22Rv1 (cell line): ENCODE results near the gene POLA1.

Source experiments
- CTCF ChIP-seq: fragments of 450-650 bp; IDR thresholded peaks from 2 replicates; pipeline ENCODE4 v1.5.1; 2017; ENCODE audit warnings: mild to moderate bottlenecking
- ZFX ChIP-seq: fragments of 450-650 bp; IDR thresholded peaks from 2 replicates; pipeline ENCODE4 v1.6.1; 2017; ENCODE audit warnings: antibody characterized with exemption, borderline replicate concordance

- TF ChIP-seq CTCF (no peak), ZFX (no peak)
These were observed 134.4 kb downstream of the POLA1 start for GRCh38 chrX:24828147-24828546.
